ENCODE results near the gene SIAE. TPM values are rescaled to one million over a fixed set of nuclear protein-coding genes. Genes with fewer than 3 reads are reported as not detected.

SIAE gene
- total and polyA plus RNA-seq, 7 donors: 9.1 to 21.8 (median 15.7) TPM

GRCh38 chr11:124657904-124658303 lies 15.6 kb downstream of the SIAE start:
- TF ChIP-seq, protein P1, sequence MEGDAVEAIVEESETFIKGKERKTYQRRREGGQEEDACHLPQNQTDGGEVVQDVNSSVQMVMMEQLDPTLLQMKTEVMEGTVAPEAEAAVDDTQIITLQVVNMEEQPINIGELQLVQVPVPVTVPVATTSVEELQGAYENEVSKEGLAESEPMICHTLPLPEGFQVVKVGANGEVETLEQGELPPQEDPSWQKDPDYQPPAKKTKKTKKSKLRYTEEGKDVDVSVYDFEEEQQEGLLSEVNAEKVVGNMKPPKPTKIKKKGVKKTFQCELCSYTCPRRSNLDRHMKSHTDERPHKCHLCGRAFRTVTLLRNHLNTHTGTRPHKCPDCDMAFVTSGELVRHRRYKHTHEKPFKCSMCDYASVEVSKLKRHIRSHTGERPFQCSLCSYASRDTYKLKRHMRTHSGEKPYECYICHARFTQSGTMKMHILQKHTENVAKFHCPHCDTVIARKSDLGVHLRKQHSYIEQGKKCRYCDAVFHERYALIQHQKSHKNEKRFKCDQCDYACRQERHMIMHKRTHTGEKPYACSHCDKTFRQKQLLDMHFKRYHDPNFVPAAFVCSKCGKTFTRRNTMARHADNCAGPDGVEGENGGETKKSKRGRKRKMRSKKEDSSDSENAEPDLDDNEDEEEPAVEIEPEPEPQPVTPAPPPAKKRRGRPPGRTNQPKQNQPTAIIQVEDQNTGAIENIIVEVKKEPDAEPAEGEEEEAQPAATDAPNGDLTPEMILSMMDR (IDR thresholded peaks at IDR 0.05): no peak
- Histone ChIP-seq H3K9me3 (no peaks in the 10 kb centered on the region), H3K27ac (no peak overlapping the region), H3K4me1 (no peaks in the 10 kb centered on the region), H3K27me3 (ENCODE audit: insufficient read depth in 3 of 3, low read length in 2 of 3) (no peaks in the 10 kb centered on the region), H3K36me3 (ENCODE audit: insufficient read depth in 1 of 2, low read depth in 1 of 2) (peaks cover 2 to 34% of the 10 kb centered on the region in 2 donors), H3K4me3 (no peak overlapping the region)
- 62 to 75% (median 62%) methylated on average over 5 of the region's 5 CpGs for WGBS, 3 donors
- intact Hi-C loops (cut with DNase I): no loop called here
- DNase-seq (no peak), ATAC-seq (no peak)

DNA sequence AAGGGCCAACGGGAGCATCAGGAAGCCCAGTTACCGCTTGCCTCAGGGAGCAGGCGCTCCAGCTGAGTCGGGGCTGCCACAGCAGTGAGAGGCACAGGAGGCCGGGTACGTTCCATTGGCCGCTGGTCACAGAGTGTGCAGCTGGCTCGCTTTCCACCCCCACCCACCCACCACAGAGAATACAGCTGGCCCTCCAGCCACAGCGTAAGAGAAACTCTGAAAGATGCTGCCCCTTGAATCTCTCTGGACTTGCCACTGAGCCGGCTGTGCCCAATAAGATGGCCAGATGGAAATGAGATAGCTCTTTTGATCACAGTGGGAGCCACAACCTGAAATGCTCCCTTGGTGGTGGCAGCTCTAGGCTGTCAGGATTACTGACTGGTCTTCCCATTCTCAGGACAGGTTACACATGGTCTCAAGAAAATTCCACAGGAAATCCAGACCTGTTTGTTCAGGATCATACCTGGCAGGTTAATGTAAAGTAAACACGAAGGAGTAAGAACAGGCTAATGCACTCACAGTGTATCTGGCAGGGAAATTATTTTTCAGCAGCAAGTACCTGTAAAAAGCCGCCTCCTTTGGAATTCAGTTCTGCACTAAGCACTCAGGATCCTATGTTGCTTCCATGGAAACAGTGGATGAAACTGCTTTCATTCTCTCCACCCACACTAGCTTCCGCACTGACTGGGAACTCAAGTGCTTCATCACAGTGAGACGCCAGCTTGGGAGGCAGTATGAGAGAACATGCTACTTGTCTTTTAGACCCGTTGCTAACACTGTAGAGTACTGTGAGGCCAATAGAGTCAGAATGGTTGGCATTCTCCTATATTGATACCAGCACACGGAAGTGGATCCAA lies 16.5 kb downstream of the SIAE start:
- TF ChIP-seq, protein P1 (IDR thresholded peaks at IDR 0.05): no peak
- H3K36me3 ChIP-seq (ENCODE audit: insufficient read depth in 1 of 2, low read depth in 1 of 2): peaks cover 2 to 38% of the 10 kb centered on the region in 2 donors
- no peak overlapping the region for H3K27ac ChIP-seq
- intact Hi-C loops (cut with DNase I): no loop called here
- no peak overlapping the region for H3K4me3 ChIP-seq
- no peaks in the 10 kb centered on the region for H3K4me1 ChIP-seq
- no peak for DNase-seq
- ATAC-seq: no peak
- WGBS, 3 donors: 66 to 67% (median 67%) methylated on average over 16 of the region's 16 CpGs
- H3K27me3 ChIP-seq (ENCODE audit: insufficient read depth in 3 of 3, low read length in 2 of 3): no peaks in the 10 kb centered on the region
- H3K9me3 ChIP-seq: no peaks in the 10 kb centered on the region

GRCh38 chr11:124648610-124649009 lies 24.9 kb downstream of the SIAE start:
- Histone ChIP-seq H3K4me1 (no peaks in the 10 kb centered on the region), H3K36me3 (ENCODE audit: insufficient read depth in 1 of 2, low read depth in 1 of 2) (peaks cover 0 to 28% of the 10 kb centered on the region in 2 donors), H3K4me3 (no peak overlapping the region), H3K27me3 (ENCODE audit: insufficient read depth in 3 of 3, low read length in 2 of 3) (no peaks in the 10 kb centered on the region), H3K27ac (no peak overlapping the region), H3K9me3 (no peaks in the 10 kb centered on the region)
- no peak for ATAC-seq
- TF ChIP-seq, protein P1 (IDR thresholded peaks at IDR 0.05): no peak
- 70 to 76% (median 72%) methylated on average over 6 of the region's 6 CpGs for WGBS, 3 donors
- intact Hi-C loops (cut with DNase I): no loop called here
- no peak for DNase-seq

DNA sequence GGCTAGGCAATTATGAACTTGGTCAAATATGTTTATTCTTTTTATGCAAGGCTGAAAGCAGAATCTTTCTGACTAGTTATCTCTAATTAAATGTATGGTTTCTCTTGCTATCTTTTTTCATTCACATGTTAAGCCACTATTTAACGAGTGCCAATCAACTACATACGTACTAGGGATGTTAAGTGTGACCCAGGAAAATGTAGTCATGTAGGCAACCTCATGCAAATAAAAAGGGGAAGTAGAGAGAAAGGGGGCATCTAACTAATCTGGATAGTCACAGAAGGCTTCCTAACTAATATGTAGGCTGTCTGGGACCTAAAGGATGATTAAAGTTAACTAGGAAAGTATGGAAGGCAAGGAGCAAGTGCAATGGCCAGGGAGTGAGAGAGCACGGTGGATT lies 27.4 kb downstream of the SIAE start:
- ATAC-seq: no peak
- no peaks in the 10 kb centered on the region for H3K9me3 ChIP-seq
- H3K4me1 ChIP-seq: no peaks in the 10 kb centered on the region
- intact Hi-C loops (cut with DNase I): no loop called here
- no peak overlapping the region for H3K27ac ChIP-seq
- H3K36me3 ChIP-seq (ENCODE audit: insufficient read depth in 1 of 2, low read depth in 1 of 2): peaks cover 0 to 16% of the 10 kb centered on the region in 2 donors
- TF ChIP-seq, protein P1 (IDR thresholded peaks at IDR 0.05): no peak
- DNase-seq: no peak
- WGBS, 3 donors: 77 to 85% (median 81%) methylated on average over 3 of the region's 3 CpGs
- H3K4me3 ChIP-seq: no peak overlapping the region
- H3K27me3 ChIP-seq (ENCODE audit: insufficient read depth in 3 of 3, low read length in 2 of 3): no peaks in the 10 kb centered on the region
